HG03439 (cell line): ENCODE results near the gene LNX2.

ENCODE experiments used
- ATAC-seq: cut with Tn5 transposase; IDR thresholded peaks from one replicate; pipeline ENCODE4 v1.9.1; 2021; ENCODE audit warnings: mild to moderate bottlenecking, moderate library complexity; ENCODE audit not compliant: unreplicated experiment

Gene LNX2

DNA sequence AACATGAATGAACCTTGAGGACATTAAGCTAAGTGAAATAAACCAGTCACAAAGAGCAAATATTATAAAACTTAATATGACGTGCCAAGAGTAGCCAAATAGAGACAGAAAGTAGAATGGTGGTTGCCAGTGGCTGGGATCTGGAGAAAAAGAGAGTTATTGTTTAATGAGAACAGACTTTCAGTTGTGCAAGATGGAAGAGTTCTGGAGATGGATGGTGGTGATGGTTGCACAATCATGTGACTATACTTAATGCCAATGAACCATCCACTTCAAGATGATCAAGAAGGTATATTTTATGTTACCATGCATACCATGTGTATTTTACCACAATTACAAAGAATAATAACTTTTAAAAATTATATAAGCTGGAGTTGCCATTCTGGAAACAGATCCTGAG, 104.2 kb downstream of the LNX2 start:
- ATAC-seq: no peak

GRCh38 chr13:27510082-27510481, 110.2 kb downstream of the LNX2 start:
- ATAC-seq: no peak

DNA sequence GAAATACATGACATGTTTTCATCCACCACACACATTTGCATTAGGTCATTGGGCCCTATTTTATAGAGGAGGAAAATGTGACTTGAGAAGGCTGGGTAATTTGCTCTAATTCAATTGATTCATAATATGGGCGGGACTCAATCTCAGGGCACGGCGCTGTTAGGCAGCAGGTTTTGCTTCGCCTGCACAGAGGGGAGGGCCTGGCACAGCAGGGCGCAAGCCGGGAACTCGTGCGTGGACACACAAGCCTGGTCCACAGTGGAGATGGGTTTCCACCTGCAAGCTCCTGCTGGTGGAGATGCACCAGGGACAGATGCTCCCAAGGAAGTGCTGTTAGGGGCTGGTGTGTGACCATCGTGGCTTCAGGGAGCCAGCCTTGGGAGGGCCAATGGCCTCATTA, 111.5 kb downstream of the LNX2 start:
- ATAC-seq: no peak

- ATAC-seq: no peak
Observed at GRCh38 chr13:27505792-27506191, 114.5 kb downstream of the LNX2 start.

DNA sequence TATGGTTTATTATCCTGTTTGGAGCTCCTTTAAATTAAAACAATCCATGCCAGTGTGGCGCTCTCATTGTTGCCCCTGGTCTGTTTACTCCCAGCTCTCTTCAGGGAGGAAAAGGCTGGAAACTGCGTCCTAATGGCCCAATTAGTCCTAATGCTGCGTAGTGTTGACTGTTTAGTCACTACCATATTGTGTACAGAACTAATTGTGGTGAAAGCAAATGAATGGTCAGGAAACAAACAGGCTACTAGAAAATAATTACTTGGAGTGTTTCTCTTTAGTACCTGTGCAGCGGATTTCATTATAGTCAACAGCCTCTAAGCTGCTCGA, 115.5 kb downstream of the LNX2 start:
- no peak for ATAC-seq

DNA sequence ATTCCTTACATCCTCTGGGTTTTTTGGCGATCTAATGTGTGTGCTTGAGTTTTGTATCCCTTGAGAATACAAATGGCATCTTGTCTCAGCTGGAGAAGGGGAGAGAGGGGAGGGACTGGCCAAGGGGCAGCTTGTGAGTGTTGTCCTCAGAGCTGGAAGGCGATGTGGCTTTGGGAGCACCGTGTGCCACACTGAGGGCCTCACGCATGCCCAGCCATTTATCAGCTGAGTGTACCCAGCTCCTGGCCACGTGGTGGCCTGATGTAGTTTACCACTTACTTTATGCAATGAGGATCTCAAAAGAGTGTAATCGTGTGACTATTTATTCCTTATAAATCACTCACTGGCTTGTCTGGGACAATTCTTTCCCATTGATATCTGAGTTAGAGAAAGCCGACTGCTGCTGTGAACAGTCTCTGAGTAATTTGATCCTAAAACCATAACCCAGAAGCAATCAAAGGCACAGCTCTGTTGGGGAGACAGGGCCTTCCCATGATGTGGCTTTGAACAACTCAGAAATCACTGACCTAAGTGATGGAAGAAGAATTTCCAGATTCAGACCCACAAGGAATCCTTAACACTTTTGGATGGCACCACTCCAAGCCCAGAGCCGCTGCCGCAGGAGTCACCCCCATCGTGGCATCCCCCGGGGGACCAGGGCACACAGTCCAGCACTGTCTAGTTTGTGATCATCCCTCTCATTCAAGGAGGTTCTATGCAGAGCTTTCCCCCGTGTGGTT, 116.0 kb downstream of the LNX2 start:
- no peak for ATAC-seq

DNA sequence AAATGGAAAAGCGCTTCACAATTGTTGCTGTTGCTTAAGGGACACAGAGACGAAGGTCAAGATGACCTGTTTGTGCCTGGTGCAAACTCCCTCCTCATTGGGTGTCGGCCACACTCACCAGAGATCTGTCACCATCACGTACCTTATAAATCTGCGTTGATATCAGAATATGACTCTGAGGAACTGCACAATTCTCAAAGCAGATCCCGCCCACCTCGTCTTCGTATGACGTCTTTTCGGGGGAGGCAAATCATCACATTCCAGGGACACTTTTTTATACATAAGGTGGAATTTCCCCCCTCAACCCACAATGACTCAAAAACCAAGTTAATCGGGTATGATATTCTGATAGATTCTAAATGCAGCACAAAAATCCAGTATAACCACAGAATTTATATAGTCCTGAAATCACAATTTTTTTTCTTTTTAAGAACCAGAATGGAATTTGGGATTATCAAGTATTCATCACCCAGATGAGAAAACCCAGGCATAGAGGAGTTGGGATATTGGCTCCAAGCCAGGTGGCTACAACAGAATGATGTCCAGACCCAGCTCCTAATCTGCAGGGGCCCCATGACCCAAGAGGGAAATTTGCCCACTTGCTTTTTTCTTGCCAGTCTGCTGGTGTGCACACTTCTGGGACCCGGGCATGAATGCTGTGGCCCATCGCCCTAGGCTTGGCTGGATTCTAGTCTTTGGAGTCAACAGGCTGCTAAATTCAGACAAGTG, 119.4 kb downstream of the LNX2 start:
- no peak for ATAC-seq

DNA sequence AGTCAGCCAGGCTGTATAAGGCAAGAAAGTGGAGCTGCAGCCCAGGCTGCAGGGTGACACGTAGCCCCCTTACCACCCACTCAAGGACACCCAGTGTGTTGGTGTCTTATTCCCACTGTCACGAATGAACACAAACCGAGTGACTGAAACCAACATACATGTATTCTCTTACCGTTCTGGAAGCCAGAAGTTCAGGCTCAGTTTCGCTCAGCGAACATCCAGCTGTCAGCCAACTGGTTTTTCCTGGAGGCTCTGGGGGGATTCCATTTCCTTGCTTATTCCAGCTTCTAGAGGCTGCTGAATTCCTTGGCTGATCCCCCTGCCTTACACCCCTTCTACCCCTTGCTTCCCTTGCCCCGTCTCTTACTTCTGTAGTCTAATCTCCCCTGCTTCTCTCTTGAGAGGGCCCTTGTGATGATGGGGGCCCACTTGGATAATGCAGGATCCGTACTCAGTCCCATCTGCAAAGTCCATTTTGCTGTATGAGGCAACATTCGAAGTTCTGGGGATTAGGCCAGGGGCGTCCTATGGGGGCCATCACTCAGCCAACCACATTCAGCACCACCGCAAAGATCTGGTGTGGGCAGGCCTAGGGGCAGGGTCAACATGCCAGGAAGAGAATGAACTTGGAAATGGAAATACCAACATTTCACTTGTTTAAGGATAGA, 122.6 kb downstream of the LNX2 start:
- ATAC-seq: no peak

DNA sequence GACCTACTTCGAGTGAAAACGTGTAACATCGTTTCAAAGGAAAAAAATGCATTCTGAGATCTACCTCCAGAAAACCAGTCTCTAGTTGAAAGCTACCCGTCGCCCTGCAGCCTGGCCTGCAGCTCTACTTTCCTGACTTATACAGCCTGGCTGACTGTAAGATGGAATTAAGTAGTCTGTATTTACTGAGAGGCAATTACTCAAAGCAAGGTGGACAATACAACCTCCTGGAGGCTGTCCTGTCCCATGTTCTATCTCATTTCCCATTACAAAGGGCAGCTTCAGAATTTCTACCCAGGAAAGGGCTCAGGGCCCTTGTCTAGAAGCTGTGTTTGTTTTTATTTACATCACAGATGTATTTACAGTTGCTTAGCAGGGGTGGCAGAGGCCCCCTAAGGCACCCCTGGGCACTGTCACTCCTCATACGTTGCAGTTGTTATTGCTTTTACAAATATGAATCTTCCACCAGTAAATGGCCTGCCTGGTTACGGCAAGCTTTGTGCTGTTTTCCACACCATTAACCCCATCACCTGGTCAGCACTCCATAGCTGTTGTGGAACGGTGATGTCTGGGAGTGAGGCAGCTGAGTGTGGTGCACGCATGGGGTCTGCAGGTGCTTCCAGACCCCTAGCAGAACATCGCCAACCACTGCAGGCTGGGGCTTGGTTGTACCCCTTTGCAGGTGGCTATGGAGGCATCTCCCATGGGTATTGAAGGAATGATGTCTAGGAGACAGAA, 123.6 kb downstream of the LNX2 start:
- ATAC-seq: no peak

GRCh38 chr13:27496006-27496405, 124.3 kb downstream of the LNX2 start:
- ATAC-seq: no peak
